Sciatic nerve (tissue), 2 donors: ENCODE measurements around the gene LSM10. TPM values are rescaled to one million over a fixed set of nuclear protein-coding genes. Genes with fewer than 3 reads are reported as not detected.

Experiments
- ATAC-seq: fragments of 200-7000 bp; cut with Tn5 transposase; one replicate; pipeline ENCODE4 v1.9.1; 2020; ENCODE audit warnings: mild to moderate bottlenecking, moderate library complexity
- DNase-seq: peaks from one replicate; pipeline ENCODE4 v3.0.0-alpha.2; 2020; ENCODE audit warnings: low spot score
- intact Hi-C: fragments of 100-400 bp; cut with DNase I; formaldehyde crosslinking; loops from one replicate; pipeline ENCODE4 v1.14.2; 2022
- total RNA-seq: library from RNA; stranded (reverse); fragmentation: NEBNext Ultra II Directional; extraction: Animal tissue kit (Norgen Biotek cat#: 25700); gene quantifications from one replicate; pipeline ENCODE4 v1.2.1, GENCODE V29; 2021
- donor health status: DM: no; HTN: no; CAD: no.
- donor health status: DM: no; HTN: no; CAD: no.

LSM10 gene
- 27.7 TPM for total RNA-seq

GRCh38 chr1:36397378-36398230 is at the start of gene LSM10:
LSM10 (minus strand) TSS chr1:36397908; CDS start chr1:36394129, 3,779 bp downstream.
- intact Hi-C loops = no loop called here
- peak; percentile 97 for DNase-seq
- ATAC-seq = peak; percentile 97

- ATAC-seq (no peak), DNase-seq (no peak)
- intact Hi-C loops = no loop called here
Measured at GRCh38 chr1:36447450-36447849, 49.7 kb upstream of the LSM10 start.

DNA sequence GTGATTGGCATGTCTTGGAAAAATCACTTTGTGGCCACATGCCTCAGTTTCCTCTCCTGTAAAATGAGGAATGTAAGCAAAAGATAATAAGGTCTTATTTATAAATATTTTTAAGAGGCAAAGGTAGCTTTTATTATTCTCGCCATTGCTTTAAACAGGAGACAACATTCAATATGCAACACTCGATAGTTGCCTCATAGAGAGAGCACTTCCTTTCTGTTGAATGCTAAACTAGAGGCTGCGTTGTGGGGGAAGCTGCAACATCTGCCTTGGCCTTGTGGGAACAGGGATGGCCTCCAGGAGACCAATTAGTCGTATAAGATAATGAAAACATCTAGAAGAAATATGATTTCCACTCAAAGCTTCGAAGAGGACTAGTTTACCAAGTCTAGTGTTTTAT is 49.0 kb upstream of the LSM10 start:
- intact Hi-C loops = no loop called here
- no peak for DNase-seq
- no peak for ATAC-seq

DNA sequence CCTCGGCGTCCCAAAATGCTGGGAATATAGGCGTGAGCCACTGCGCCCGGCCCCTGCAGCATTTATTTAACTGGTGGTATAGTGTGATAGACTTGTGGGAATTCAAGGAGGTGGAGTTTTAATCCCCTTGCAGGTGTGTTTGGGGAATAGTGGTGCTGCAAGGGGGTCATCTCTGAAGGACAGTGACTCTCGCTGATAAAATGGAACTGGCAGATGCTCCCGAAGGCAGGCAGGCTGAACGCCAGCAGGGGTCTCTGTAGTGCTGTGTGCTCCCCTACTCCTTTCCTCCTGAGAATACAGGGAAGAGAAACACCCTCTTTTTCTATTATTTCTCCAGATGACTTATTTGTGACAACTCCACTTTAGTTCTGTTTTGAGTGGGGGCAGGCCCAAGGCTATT is 48.6 kb upstream of the LSM10 start:
- DNase-seq (no peak), ATAC-seq (no peak)
- intact Hi-C loops = no loop called here

DNA sequence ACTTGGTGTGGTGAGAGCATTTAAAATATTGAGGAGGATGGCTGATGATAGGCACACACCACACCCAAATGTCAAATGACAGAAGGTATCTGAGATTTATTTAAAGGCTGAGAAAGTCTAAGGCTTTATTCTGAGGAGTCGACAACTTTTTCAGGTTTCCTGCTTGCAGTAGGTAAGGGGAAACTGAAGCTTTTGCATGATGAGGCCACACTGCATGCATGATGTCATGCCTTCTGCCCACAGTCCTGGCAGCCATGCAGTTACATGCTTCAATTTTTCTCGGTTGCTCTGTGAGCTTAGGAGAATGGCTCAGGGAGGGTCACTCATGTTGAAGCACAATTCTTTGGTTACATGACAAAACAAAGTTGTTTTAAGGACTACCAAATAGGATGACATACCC is 45.6 kb upstream of the LSM10 start:
- no peak for ATAC-seq
- intact Hi-C loops = no loop called here
- DNase-seq = no peak

- no peak for DNase-seq
- intact Hi-C loops = no loop called here
- no peak for ATAC-seq
Measured at GRCh38 chr1:36442337-36442736, 44.6 kb upstream of the LSM10 start.

DNA sequence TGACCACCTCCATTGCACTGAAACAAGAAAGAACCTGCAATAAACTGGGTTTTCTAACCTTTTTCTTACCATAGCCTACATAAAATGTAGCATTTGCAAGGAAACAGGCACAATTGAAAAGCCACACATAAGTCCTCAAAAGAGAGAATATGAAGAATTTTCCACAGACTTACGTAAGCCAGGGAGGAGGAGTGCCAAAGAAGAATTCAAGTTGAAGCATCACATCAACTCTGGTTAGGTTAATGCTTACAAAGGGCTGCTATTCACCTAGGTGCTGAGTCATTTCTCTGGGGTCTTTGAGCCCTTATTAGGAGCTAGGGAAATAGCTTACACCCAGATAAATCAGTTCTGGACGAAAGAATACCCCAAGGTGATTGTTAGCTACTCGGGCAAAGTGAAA is 42.9 kb upstream of the LSM10 start:
- intact Hi-C loops = no loop called here
- ATAC-seq = no peak
- no peak for DNase-seq

DNA sequence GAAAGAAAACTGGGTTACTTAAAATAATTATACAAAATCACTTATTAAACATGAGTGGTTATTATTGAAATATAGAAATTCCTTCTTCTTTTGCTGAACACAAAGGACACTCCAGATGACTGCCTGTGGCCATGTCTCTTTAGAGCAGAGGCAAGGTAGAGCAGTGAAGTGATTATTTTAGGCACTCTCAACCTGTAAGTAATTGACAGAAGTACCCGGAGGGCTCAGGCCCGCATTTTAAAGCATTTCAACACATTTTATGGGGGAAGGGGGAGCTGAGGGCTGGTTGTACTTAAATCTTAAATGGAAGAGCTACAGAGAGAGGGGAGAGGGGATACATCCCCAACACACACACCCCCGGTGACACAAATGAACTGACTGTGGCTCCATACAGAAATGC is 42.3 kb upstream of the LSM10 start:
- DNase-seq (no peak), ATAC-seq (no peak)
- intact Hi-C loops = no loop called here

DNA sequence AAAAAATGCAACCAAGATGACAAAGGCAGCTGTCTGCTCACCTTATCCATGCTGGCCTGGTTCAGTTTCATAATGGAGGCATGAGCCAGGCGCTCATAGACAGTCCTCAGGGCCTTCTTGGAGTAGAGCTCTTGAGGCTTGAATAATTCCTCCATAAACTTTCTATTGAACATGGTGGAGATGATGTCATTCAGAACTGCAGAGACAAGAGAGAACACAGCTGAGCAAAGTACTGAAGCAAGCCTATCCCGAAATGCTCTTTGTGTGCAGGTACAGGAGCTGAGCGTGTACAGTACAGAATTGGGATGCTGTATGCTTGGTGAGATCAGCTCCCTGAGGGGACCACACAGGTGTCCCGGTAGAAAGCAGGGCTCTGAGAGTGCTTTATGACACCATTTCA is 41.0 kb upstream of the LSM10 start:
- intact Hi-C loops = no loop called here
- ATAC-seq = no peak

GRCh38 chr1:36436821-36437220 is 39.1 kb upstream of the LSM10 start:
- intact Hi-C loops = no loop called here
- no peak for DNase-seq
- no peak for ATAC-seq

More for the DNA sequence above, 41.0 kb upstream of the LSM10 start:
- no peak for DNase-seq

GRCh38 chr1:36433102-36433501 is 35.4 kb upstream of the LSM10 start:
- DNase-seq (no peak), ATAC-seq (no peak)
- intact Hi-C loops = no loop called here

DNA sequence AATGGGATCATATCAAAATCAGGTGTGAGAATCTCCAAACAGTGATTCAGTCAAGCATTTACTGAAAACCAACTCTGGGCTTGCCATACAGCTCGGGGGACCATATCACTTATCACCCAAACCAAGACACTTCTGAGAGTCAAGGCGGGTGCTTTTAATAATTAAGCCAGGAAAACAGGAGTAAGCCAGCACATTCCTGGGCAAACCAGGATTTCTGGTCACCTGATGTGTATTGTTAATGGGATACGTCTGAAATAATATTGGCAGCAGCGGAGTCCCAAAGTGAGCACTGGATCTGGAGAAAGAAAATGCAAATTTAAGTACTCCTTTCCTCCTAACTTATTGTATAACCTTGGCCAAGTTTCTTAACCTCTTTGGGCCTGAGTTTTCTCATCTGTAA is 34.9 kb upstream of the LSM10 start:
- no peak for DNase-seq
- intact Hi-C loops = no loop called here
- no peak for ATAC-seq

DNA sequence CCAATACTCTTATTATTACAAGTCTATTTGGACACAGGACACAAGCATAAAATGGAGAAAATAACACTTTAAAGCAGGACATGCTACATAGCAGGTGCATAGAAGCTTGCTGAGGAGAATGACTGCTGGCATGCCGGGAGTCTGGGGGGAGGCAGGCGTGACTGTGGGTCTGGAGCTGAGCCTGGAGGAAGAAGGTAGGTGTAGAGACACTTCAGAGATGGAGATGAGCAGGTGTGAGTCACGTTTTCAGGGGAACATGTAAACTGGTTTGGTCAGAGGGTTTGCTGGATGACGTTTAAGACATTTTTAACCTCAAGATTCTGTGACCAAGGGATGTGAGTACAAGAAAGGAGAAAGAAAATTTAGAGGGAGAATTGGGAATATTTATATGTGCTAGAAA is 28.1 kb upstream of the LSM10 start:
- ATAC-seq (no peak), DNase-seq (no peak)
- intact Hi-C loops = no loop called here

- intact Hi-C loops = loop anchor here (5.0 kb wide), 1 partner anchor 79 kb away; no protein-coding TSS in a partner anchor
- no peak for DNase-seq
- ATAC-seq = no peak
Measured at GRCh38 chr1:36421649-36422048, 23.9 kb upstream of the LSM10 start.

- DNase-seq = peak; percentile 96
- intact Hi-C loops = loop anchor here (5.0 kb wide), 1 partner anchor 79 kb away; no protein-coding TSS in a partner anchor
- ATAC-seq = peak; percentile 93
Measured at GRCh38 chr1:36420836-36421317, 23.2 kb upstream of the LSM10 start.

- intact Hi-C loops = loop anchor here (5.0 kb wide), 1 partner anchor 78 kb away; no protein-coding TSS in a partner anchor
- DNase-seq (no peak), ATAC-seq (peak; percentile 78)
Measured at GRCh38 chr1:36420409-36420808, 22.7 kb upstream of the LSM10 start.

DNA sequence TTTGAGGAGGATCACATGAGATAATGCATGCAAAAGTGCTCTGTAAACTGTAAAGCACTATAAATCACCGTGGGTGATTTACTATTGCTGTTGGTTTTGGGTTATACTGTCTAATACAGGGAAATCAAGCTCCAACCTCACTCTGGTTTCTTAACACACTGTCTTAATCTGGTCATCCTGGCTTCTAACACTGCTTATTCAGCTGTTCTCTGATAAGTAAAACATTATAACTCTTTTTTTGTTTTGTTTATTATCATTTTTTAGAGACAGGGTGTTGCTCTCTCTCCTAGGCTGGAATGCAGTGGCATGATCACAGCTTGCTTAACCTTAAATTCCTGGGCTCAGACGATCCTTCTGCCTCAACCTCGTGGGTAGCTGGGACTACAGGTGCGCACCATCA is 21.9 kb upstream of the LSM10 start:
- DNase-seq = no peak
- peak; percentile 70 for ATAC-seq
- intact Hi-C loops = no loop called here

DNA sequence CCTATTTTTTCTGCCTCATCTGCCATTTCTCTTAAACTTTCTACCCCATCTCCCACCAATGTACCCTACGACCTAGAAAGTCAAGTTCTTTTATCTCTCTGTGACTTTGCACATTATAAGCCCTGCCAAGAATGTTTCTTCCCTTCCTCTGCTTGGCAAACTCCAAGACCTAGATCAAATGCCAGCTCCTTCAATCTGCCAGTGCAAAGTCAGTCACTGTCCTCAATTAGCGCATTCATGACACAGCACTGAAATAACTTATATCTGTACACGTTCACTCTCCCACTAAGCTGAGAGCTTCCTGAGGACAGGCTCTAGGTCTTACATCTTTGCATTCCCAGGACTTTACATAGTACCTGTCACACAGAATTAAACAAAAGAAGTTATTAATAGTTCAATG is 21.4 kb upstream of the LSM10 start:
- DNase-seq (no peak), ATAC-seq (no peak)
- intact Hi-C loops = no loop called here

- ATAC-seq (no peak), DNase-seq (no peak)
- intact Hi-C loops = no loop called here
Measured at GRCh38 chr1:36417931-36418330, 20.2 kb upstream of the LSM10 start.

- no peak for ATAC-seq
- intact Hi-C loops = no loop called here
- DNase-seq = no peak
Measured at GRCh38 chr1:36415661-36416326, 18.1 kb upstream of the LSM10 start.
